ENCODE data around the gene KY. TPM values are rescaled to one million over a fixed set of nuclear protein-coding genes. Genes with fewer than 3 reads are reported as not detected.

The KY gene
- total RNA-seq, 3 donors from 2014 or later, result 0.33 to 1.2 TPM; not detected in 1

- H3K9me3 ChIP-seq, result no peaks in the 10 kb centered on the region
- H3K4me1 ChIP-seq, result no peaks in the 10 kb centered on the region
- no peak for DNase-seq (ENCODE audit: low spot score in 2 of 2)
- no peak overlapping the region for H3K4me3 ChIP-seq
- intact Hi-C loops (cut with DNase I; ENCODE audit: low total_unique reads), result no loop called here
- no peaks in the 10 kb centered on the region for H3K27me3 ChIP-seq
- no peak overlapping the region for H3K27ac ChIP-seq
- H3K36me3 ChIP-seq, result no peaks in the 10 kb centered on the region
- TF ChIP-seq CTCF (IDR thresholded peaks at IDR 0.05) (no peak), POLR2A (IDR thresholded peaks at IDR 0.05) (no peak), POLR2AphosphoS5 (IDR thresholded peaks at IDR 0.05) (no peak)
Observed at GRCh38 chr3:134594331-134594741, 56.5 kb downstream of the KY start.

GRCh38 chr3:134592806-134593205, 58.0 kb downstream of the KY start:
- no peaks in the 10 kb centered on the region for H3K27me3 ChIP-seq
- no peak for TF ChIP-seq CTCF (IDR thresholded peaks at IDR 0.05)
- no peak for TF ChIP-seq POLR2AphosphoS5 (IDR thresholded peaks at IDR 0.05)
- TF ChIP-seq POLR2A (IDR thresholded peaks at IDR 0.05), result no peak
- H3K27ac ChIP-seq, result no peak overlapping the region
- no peaks in the 10 kb centered on the region for H3K9me3 ChIP-seq
- H3K4me1 ChIP-seq, result no peaks in the 10 kb centered on the region
- H3K4me3 ChIP-seq, result no peak overlapping the region
- no peak for DNase-seq (ENCODE audit: low spot score in 2 of 2)
- no peaks in the 10 kb centered on the region for H3K36me3 ChIP-seq
- intact Hi-C loops (cut with DNase I; ENCODE audit: low total_unique reads), result no loop called here

GRCh38 chr3:134590766-134591165, 60.1 kb downstream of the KY start:
- Histone ChIP-seq H3K27me3 (no peaks in the 10 kb centered on the region), H3K36me3 (no peaks in the 10 kb centered on the region), H3K4me1 (no peaks in the 10 kb centered on the region), H3K27ac (no peak overlapping the region), H3K9me3 (no peaks in the 10 kb centered on the region), H3K4me3 (no peak overlapping the region)
- intact Hi-C loops (cut with DNase I; ENCODE audit: low total_unique reads), result no loop called here
- no peak for DNase-seq (ENCODE audit: low spot score in 2 of 2)
- TF ChIP-seq POLR2A (IDR thresholded peaks at IDR 0.05) (no peak), CTCF (IDR thresholded peaks at IDR 0.05) (no peak), POLR2AphosphoS5 (IDR thresholded peaks at IDR 0.05) (no peak)

- no peak overlapping the region for H3K27ac ChIP-seq
- intact Hi-C loops (cut with DNase I; ENCODE audit: low total_unique reads), result no loop called here
- no peak for DNase-seq (ENCODE audit: low spot score in 2 of 2)
- TF ChIP-seq POLR2AphosphoS5 (IDR thresholded peaks at IDR 0.05), result no peak
- no peak for TF ChIP-seq POLR2A (IDR thresholded peaks at IDR 0.05)
- no peak for TF ChIP-seq CTCF (IDR thresholded peaks at IDR 0.05)
- no peak overlapping the region for H3K4me3 ChIP-seq
- H3K36me3 ChIP-seq, result no peaks in the 10 kb centered on the region
- H3K27me3 ChIP-seq, result no peaks in the 10 kb centered on the region
- no peaks in the 10 kb centered on the region for H3K4me1 ChIP-seq
- H3K9me3 ChIP-seq, result no peaks in the 10 kb centered on the region
Observed at GRCh38 chr3:134579141-134579665, 71.6 kb downstream of the KY start.

GRCh38 chr3:134576831-134577230, 74.0 kb downstream of the KY start:
- H3K4me3 ChIP-seq, result no peak overlapping the region
- TF ChIP-seq POLR2A (IDR thresholded peaks at IDR 0.05) (no peak), POLR2AphosphoS5 (IDR thresholded peaks at IDR 0.05) (no peak), CTCF (IDR thresholded peaks at IDR 0.05) (no peak)
- no peak for DNase-seq (ENCODE audit: low spot score in 2 of 2)
- H3K9me3 ChIP-seq, result peaks cover 0 to 8% of the 10 kb centered on the region in 2 donors
- no peak overlapping the region for H3K27ac ChIP-seq
- intact Hi-C loops (cut with DNase I; ENCODE audit: low total_unique reads), result no loop called here
- no peaks in the 10 kb centered on the region for H3K4me1 ChIP-seq
- no peaks in the 10 kb centered on the region for H3K27me3 ChIP-seq
- H3K36me3 ChIP-seq, result no peaks in the 10 kb centered on the region

Data from breast epithelium (tissue), 4 donors.